CD4-positive, alpha-beta T cell treated with Interleukin-17A for 4 hours (primary cell): ENCODE measurements around the gene CNTNAP2.

Experiments
- DNase-seq: peaks from one replicate; pipeline ENCODE4 v3.0.0-alpha.2; 2020; ENCODE audit warnings: mixed read lengths

CNTNAP2 gene

GRCh38 chr7:147296201-147296600 is 1179.6 kb downstream of the CNTNAP2 start:
- DNase-seq: no peak

- no peak for DNase-seq
Observed at GRCh38 chr7:147296986-147297385, 1180.4 kb downstream of the CNTNAP2 start.

GRCh38 chr7:147298611-147299043 is 1182.0 kb downstream of the CNTNAP2 start:
- DNase-seq: no peak

GRCh38 chr7:147300293-147300692 is 1183.7 kb downstream of the CNTNAP2 start:
- DNase-seq: no peak

GRCh38 chr7:147304376-147304775 is 1187.8 kb downstream of the CNTNAP2 start:
- no peak for DNase-seq

- DNase-seq: no peak
Observed at GRCh38 chr7:147305827-147306226, 1189.2 kb downstream of the CNTNAP2 start.

GRCh38 chr7:147308539-147308938 is 1191.9 kb downstream of the CNTNAP2 start:
- DNase-seq: no peak

GRCh38 chr7:147311336-147311735 is 1194.7 kb downstream of the CNTNAP2 start:
- no peak for DNase-seq

- DNase-seq: no peak
Observed at GRCh38 chr7:147321504-147321903, 1204.9 kb downstream of the CNTNAP2 start.

GRCh38 chr7:147332988-147333387 is 1216.4 kb downstream of the CNTNAP2 start:
- DNase-seq: no peak

- no peak for DNase-seq
Observed at GRCh38 chr7:147363101-147363500, 1246.5 kb downstream of the CNTNAP2 start.

GRCh38 chr7:147376192-147376591 is 1259.6 kb downstream of the CNTNAP2 start:
- no peak for DNase-seq

GRCh38 chr7:147380926-147381325 is 1264.3 kb downstream of the CNTNAP2 start:
- no peak for DNase-seq

- DNase-seq: no peak
Observed at GRCh38 chr7:147394329-147394728, 1277.7 kb downstream of the CNTNAP2 start.

- DNase-seq: no peak
Observed at GRCh38 chr7:147400221-147400689, 1283.7 kb downstream of the CNTNAP2 start.

GRCh38 chr7:147400925-147401324 is 1284.3 kb downstream of the CNTNAP2 start:
- DNase-seq: no peak

GRCh38 chr7:147405621-147406020 is 1289.0 kb downstream of the CNTNAP2 start:
- DNase-seq: no peak

- no peak for DNase-seq
Observed at GRCh38 chr7:147406521-147407135, 1290.0 kb downstream of the CNTNAP2 start.

- DNase-seq: no peak
Observed at GRCh38 chr7:147411096-147411495, 1294.5 kb downstream of the CNTNAP2 start.

GRCh38 chr7:147412109-147412508 is 1295.5 kb downstream of the CNTNAP2 start:
- DNase-seq: no peak

- no peak for DNase-seq
Observed at GRCh38 chr7:147412782-147413556, 1296.4 kb downstream of the CNTNAP2 start.

- no peak for DNase-seq
Observed at GRCh38 chr7:147413557-147413870, 1296.9 kb downstream of the CNTNAP2 start.

GRCh38 chr7:147415991-147416390 is 1299.4 kb downstream of the CNTNAP2 start:
- DNase-seq: no peak

GRCh38 chr7:147418966-147419365 is 1302.4 kb downstream of the CNTNAP2 start:
- no peak for DNase-seq

GRCh38 chr7:147423875-147424274 is 1307.3 kb downstream of the CNTNAP2 start:
- no peak for DNase-seq
